GM19468 (cell line): ENCODE data around the gene BIN1.

Experiments
- ATAC-seq: cut with Tn5 transposase; IDR thresholded peaks from one replicate; pipeline ENCODE4 v1.9.1; 2021; ENCODE audit warnings: mild to moderate bottlenecking, moderate library complexity, moderate number of reproducible peaks; ENCODE audit not compliant: unreplicated experiment; ENCODE audit errors: extremely low read depth

Gene BIN1

DNA sequence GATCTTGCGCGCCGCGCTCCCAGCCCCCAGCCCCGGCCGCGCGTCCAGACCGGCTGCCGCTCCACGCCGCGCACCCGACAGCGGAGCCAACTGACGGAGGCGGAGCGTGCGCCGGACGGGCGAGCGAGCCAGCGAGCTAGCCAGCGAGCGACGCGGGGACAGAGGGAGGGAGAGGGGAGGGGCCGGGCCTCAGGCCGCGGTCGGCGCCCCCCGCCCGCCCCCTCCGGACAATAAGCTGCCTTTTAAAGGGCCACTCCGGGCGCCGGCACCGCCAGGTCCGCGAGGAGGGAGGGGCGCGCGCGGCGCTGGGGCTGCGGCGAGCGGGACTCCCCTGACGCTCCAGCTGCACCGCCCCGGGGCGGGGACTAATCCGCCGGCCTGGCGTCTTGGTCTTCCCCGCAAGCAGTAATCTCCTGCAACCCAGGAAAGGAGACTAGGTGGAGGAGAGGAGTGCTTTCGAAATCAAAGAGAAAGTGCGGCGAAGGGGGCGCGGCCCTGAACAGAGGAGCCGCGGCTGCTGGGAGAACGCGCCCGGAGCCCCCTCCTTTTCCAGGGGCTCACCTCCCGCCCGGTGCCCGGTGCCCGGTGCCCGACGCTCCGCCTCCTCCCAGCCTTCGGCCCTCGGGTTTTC is at the start of gene BIN1:
BIN1 (minus strand) TSS at position 164 of the 631 bp plus-strand sequence. CDS start 211 bp downstream, outside the sequence.
- peak; percentile 77 for ATAC-seq

- ATAC-seq: no peak
These were observed 49.0 kb upstream of the BIN1 start for GRCh38 chr2:127155947-127156346.

GRCh38 chr2:127155028-127155581 is 48.2 kb upstream of the BIN1 start:
- no peak for ATAC-seq

DNA sequence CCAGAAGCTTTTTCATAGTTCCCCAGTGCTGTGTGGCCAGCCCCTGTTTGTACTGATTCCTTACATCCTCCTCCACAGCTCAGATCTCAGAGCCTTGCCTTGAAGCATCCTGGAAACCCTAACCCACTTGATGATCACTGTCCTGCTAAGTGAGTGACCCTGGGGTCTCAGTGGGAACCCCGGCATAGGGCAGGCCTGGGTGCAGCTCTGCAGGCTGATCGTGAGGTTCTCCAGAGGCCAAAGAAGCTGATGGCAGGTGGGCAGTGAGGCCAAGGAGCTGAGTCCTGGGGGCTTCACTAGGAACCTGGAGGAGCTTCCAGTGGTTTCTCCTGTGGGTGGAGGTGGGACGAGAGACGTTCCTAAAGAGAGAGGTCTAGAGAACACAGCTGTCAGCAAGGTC is 47.4 kb upstream of the BIN1 start:
- no peak for ATAC-seq

DNA sequence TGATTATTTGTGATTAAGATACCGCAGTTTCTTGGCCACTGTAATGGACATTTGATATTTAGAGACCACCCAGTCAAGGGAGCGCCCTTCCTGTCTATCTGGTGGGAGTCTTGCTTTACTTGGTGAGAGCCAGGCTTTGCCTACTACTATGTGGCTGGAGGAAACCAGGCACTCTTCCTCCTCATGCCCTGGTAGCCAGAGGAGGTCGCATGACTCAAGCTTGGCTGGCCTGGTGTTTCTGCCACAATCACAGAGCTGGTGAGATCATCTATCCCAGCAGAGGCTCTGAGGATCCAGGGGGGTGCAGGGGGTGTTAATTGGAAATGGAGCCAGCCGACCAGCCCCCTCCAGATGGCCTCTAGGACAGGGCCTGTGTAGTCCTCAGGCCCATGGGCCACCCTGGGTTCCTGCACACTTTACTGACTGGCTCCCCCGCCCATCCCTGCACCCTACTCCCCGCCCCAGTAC is 46.8 kb upstream of the BIN1 start:
- ATAC-seq: no peak

- ATAC-seq: no peak
These were observed 44.0 kb upstream of the BIN1 start for GRCh38 chr2:127150996-127151395.

DNA sequence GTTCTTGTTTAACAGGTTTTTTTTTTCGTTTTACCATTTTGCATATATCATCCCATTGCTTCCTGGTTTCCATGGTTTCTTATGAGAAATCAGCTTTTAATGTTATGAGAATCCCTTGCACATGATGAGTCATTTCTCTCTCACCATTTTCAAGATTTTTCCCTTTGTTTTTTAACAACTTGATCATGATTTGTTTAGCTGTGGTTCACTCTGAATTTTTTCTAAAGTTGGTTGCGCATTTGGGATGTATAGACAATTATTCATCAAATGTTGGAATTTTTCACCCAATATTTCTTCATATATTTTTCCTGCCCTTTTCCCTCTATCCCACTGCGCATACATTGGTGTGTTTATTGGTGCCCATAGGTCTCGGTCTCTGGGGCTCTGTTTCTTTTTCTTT is 42.4 kb upstream of the BIN1 start:
- ATAC-seq: no peak

DNA sequence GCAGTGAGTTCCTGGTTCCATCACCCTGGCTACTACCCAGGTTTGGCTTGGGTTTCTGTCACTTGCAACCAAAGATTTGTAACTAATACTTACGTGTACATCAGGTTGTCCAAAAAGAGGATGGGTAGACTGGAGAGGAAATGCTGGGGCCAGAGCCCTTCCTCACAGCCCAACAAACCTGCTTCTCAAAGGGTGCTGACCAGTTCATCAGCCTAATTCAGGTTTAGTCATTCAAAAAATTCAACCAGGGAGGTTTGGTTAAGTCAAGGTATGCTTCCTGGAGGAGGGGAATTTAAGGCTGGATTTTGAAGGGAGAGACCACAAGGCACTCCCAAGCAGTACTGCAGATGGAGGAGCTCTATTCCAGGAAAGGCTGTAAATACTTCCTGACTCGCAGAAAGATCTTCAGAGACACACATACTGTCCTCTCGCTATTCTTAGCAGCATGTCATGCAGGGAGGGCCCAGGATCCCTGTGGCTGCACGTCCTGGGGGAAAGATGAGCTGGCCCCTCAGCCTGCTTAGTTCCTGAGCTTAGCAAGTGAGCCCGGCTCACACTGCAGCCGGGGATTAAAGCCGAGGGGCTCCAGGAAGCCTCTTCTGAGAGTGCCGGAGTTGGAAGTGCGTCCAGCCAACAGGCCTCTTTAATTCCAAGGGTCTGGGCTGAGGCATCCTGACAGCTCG is 40.0 kb upstream of the BIN1 start:
- no peak for ATAC-seq

DNA sequence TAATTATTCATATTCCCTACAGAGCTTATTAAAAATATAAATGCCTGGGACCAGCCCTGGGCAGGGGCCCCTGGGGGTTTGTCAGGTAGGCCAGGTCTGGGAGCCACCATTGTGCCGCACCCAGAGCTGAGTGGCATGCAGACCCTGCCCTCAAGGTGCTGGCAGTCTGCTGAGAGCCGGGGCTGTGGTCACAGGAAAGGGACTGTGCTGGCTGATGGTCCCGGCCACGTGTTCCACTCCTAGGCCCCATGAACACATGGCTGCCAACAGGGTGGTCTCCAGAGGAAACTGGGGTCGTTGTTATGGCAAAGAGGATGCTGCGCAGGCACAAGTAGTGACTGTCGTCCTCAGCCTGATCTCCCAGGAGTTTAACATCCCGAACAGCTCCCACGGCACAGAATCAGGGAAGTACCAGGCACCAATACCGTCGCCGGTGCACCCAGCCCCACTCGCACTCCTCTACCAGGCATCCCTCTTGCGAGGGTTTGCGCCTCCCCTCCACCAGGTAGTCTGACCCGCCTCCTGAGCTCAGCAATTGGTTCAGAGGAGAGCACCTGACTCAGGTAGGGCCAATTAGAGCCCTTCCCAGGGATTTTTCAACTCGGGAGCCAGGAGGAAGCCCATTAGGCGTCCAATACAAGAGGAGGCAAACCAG is 39.2 kb upstream of the BIN1 start:
- ATAC-seq: no peak

DNA sequence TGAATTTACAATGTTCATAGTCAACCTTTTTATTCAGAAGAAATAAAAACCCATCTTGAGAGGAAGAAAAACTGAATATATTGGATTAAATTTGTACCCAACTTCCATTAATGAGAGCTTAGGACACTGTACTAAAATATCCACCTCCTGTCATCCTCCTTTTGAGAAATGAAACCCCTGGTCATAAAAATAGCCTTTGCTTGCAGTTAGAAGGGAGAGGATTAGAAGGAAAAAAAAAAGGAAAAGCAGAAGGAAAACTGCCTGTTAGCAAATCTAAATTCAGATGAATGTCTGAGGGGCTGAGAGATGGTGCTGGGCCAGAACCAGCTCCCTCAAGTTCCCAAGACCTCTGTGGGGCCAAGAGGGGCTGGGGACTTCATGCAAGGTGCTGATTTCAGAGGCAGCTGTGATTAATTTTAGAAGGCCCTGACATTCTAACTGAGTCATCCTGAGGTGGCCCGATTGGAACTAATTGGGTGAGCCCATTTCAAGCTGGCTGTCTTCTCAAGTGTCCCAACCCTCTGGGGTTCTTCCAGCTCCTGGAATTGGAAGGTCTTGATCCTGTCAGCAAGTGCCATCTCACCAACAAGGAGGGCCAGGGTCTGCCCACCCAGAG is 38.4 kb upstream of the BIN1 start:
- ATAC-seq: no peak

GRCh38 chr2:127143841-127144782 is 37.2 kb upstream of the BIN1 start:
- no peak for ATAC-seq

DNA sequence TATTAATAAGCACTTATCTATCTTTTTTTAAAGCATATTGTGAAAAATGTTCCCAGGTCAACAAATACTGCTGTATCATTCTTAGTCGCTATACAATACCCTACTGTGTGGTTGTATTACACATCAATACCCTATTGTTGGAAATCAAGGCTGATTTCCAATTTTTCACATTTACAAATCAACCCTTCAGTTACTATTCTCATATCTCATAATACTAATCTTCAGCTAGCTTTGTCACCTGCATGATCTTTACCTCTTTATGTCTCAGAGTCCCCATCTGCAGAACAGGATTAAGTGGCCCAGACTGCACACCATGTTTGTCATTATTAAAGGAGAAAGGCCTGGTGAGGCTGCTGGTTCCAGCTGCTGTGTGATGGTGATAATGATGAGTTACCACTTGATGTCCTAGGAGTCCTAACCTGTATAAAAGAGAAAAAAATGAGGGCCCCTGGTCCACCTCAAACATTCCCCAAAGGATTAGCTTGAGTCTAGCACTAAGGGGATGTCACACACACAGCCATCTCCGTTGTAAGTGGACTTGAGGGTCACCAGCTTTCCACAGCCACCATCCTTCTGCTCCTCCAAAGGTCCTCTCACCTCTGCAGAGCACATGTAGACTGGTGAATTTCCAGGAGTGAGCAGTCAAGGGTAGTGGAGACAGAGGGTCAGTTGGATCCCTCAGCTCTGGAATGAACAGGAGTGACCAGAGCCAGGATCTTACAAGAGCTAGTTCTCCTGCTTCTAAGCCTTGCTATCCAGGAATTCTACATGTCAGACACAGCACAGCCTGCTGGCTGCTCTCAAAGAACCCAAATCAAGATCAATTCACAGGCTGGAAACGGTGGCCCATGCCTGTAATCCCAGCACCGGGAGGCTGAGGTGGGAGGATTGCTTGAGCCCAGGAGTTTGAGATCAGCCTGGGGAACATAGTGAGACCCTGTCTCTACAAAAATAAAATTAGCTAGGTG is 36.0 kb upstream of the BIN1 start:
- ATAC-seq: no peak

- no peak for ATAC-seq
These were observed 33.6 kb upstream of the BIN1 start for GRCh38 chr2:127140538-127140937.

DNA sequence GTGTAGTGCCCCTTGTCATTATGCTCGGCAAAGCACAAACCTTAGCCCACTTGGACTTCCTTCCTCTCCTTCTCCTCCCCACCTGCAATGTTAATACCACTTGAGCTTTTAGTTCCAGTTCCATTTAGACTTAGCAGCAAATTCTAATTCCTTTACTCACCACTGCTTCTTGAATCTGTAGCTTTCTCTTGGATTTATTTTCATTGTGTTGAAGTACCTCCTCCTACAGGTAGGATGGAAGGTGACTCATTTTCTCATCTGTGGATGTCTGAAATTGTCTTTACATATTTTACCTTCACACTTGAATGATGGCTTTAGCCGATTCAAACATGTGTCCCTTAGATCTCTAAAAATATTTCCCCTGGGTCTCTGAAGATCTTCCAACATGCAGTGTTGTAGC is 32.8 kb upstream of the BIN1 start:
- no peak for ATAC-seq

- ATAC-seq: no peak
These were observed 31.3 kb upstream of the BIN1 start for GRCh38 chr2:127138281-127138680.

DNA sequence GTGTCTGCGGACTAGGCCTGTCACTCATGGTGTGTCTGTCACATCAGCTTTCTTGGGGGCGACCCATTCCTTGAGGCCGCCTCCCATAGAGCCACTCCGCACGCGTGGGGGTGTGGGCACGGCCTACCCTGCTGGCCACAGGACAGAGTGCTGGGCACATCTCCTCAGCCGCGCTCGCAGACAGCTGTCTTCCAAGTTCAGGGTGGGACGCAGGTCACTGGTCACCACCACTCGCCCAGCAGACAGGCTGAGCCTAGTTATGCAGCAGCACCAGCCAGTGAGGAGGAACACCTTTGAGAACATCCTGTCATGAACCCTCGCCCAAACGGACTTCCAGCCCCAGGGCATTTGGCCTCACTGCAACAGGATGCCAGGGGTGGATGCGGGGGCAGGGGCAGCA is 30.8 kb upstream of the BIN1 start:
- no peak for ATAC-seq

DNA sequence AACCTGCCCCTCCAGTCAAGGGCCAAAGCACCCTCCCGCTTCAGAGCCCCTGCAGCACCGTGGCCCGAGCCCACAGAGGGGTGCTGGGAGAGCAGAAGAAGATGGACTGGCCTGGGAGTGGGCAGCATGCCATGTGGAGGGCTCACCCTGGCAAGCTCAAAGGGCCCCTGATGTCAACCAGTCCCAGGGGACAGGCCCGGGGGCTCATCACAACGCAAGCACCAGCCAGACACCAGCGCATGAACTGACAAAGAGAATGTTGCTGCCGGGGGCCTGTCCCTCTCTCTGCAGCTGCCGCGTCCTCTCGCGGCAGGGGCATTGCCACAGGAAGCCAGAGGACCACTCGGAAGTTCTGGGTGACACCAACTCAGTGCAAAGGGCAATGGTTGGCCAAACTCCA is 30.3 kb upstream of the BIN1 start:
- ATAC-seq: no peak
